IPS-18a (cell line): ENCODE data around the gene GPR108.

Experiments
- H3K27ac ChIP-seq: one replicate; pipeline ENCODE4 v1.5.1; 2013; ENCODE audit warnings: low read length
- H3K27me3 ChIP-seq: one replicate; pipeline ENCODE4 v1.6.1; 2013; ENCODE audit warnings: mild to moderate bottlenecking, low read length; ENCODE audit not compliant: control insufficient read depth, insufficient read depth
- H3K36me3 ChIP-seq: one replicate; pipeline ENCODE4 v1.6.1; 2013; ENCODE audit warnings: low read depth, low read length; ENCODE audit not compliant: control insufficient read depth
- H3K4me1 ChIP-seq: one replicate; pipeline ENCODE4 v1.6.1; 2013; ENCODE audit warnings: low read depth, low read length; ENCODE audit not compliant: control insufficient read depth
- H3K4me3 ChIP-seq: one replicate; pipeline ENCODE4 v1.5.1; 2013; ENCODE audit warnings: low read length
- H3K9ac ChIP-seq: one replicate; pipeline ENCODE4 v1.6.1; 2013; ENCODE audit warnings: mild to moderate bottlenecking, low read length, moderate library complexity
- H3K9me3 ChIP-seq: one replicate; pipeline ENCODE4 v1.6.1; 2013; ENCODE audit warnings: low read depth, low read length; ENCODE audit not compliant: control insufficient read depth

The GPR108 gene

GRCh38 chr19:6707658-6708018 is 29.7 kb downstream of the GPR108 start:
- Histone ChIP-seq H3K4me1 (no peaks in the 10 kb centered on the region), H3K27me3 (peaks cover 38% of the 10 kb centered on the region), H3K9me3 (no peaks in the 10 kb centered on the region), H3K36me3 (no peaks in the 10 kb centered on the region), H3K4me3 (no peak overlapping the region), H3K27ac (no peak overlapping the region), H3K9ac (no peak overlapping the region)

- Histone ChIP-seq H3K36me3 (no peaks in the 10 kb centered on the region), H3K9me3 (no peaks in the 10 kb centered on the region), H3K4me1 (no peaks in the 10 kb centered on the region), H3K27ac (no peak overlapping the region), H3K27me3 (peaks cover 37% of the 10 kb centered on the region), H3K4me3 (no peak overlapping the region), H3K9ac (no peak overlapping the region)
These were observed 30.2 kb downstream of the GPR108 start for GRCh38 chr19:6707011-6707657.

- H3K4me3 ChIP-seq = no peak overlapping the region
- H3K4me1 ChIP-seq = no peaks in the 10 kb centered on the region
- H3K36me3 ChIP-seq = no peaks in the 10 kb centered on the region
- no peak overlapping the region for H3K9ac ChIP-seq
- H3K9me3 ChIP-seq = no peaks in the 10 kb centered on the region
- peaks cover 32% of the 10 kb centered on the region for H3K27me3 ChIP-seq
- no peak overlapping the region for H3K27ac ChIP-seq
These were observed 30.8 kb downstream of the GPR108 start for GRCh38 chr19:6706633-6706958.

GRCh38 chr19:6705931-6706632 is 31.3 kb downstream of the GPR108 start:
- Histone ChIP-seq H3K27me3 (peaks cover 27% of the 10 kb centered on the region), H3K9ac (no peak overlapping the region), H3K36me3 (no peaks in the 10 kb centered on the region)

GRCh38 chr19:6700586-6701316 is 36.6 kb downstream of the GPR108 start:
- H3K9ac ChIP-seq = no peak overlapping the region
- H3K27me3 ChIP-seq = no peaks in the 10 kb centered on the region
- H3K9me3 ChIP-seq = no peaks in the 10 kb centered on the region
- no peak overlapping the region for H3K4me3 ChIP-seq
- no peaks in the 10 kb centered on the region for H3K36me3 ChIP-seq
- H3K4me1 ChIP-seq = no peaks in the 10 kb centered on the region
- H3K27ac ChIP-seq = no peak overlapping the region

More at GRCh38 chr19:6705931-6706632, 31.3 kb downstream of the GPR108 start:
- H3K9me3 ChIP-seq = no peaks in the 10 kb centered on the region
- no peaks in the 10 kb centered on the region for H3K4me1 ChIP-seq
- H3K4me3 ChIP-seq = no peak overlapping the region
- H3K27ac ChIP-seq = no peak overlapping the region

GRCh38 chr19:6699935-6700334 is 37.4 kb downstream of the GPR108 start:
- Histone ChIP-seq H3K4me3 (no peak overlapping the region), H3K27me3 (no peaks in the 10 kb centered on the region), H3K27ac (no peak overlapping the region), H3K36me3 (no peaks in the 10 kb centered on the region), H3K9ac (no peak overlapping the region), H3K9me3 (no peaks in the 10 kb centered on the region), H3K4me1 (no peaks in the 10 kb centered on the region)

GRCh38 chr19:6697291-6697690 is 40.1 kb downstream of the GPR108 start:
- no peaks in the 10 kb centered on the region for H3K4me1 ChIP-seq
- no peaks in the 10 kb centered on the region for H3K9me3 ChIP-seq
- no peak overlapping the region for H3K4me3 ChIP-seq
- H3K27ac ChIP-seq = no peak overlapping the region
- H3K36me3 ChIP-seq = no peaks in the 10 kb centered on the region
- no peak overlapping the region for H3K9ac ChIP-seq
- no peaks in the 10 kb centered on the region for H3K27me3 ChIP-seq

- H3K4me3 ChIP-seq = no peak overlapping the region
- no peaks in the 10 kb centered on the region for H3K9me3 ChIP-seq
- H3K36me3 ChIP-seq = no peaks in the 10 kb centered on the region
- H3K4me1 ChIP-seq = no peaks in the 10 kb centered on the region
- H3K9ac ChIP-seq = no peak overlapping the region
- H3K27ac ChIP-seq = no peak overlapping the region
- H3K27me3 ChIP-seq = no peaks in the 10 kb centered on the region
These were observed 41.0 kb downstream of the GPR108 start for GRCh38 chr19:6696239-6696820.

- no peaks in the 10 kb centered on the region for H3K4me1 ChIP-seq
- no peak overlapping the region for H3K27ac ChIP-seq
- H3K4me3 ChIP-seq = no peak overlapping the region
- no peaks in the 10 kb centered on the region for H3K9me3 ChIP-seq
- H3K9ac ChIP-seq = no peak overlapping the region
- no peaks in the 10 kb centered on the region for H3K36me3 ChIP-seq
- no peaks in the 10 kb centered on the region for H3K27me3 ChIP-seq
These were observed 43.1 kb downstream of the GPR108 start for GRCh38 chr19:6694147-6694815.

GRCh38 chr19:6693681-6694080 is 43.7 kb downstream of the GPR108 start:
- Histone ChIP-seq H3K4me1 (no peaks in the 10 kb centered on the region), H3K4me3 (no peak overlapping the region), H3K9ac (no peak overlapping the region), H3K27ac (no peak overlapping the region), H3K27me3 (no peaks in the 10 kb centered on the region), H3K9me3 (no peaks in the 10 kb centered on the region), H3K36me3 (no peaks in the 10 kb centered on the region)

GRCh38 chr19:6693056-6693471 is 44.3 kb downstream of the GPR108 start:
- Histone ChIP-seq H3K9ac (no peak overlapping the region), H3K27ac (no peak overlapping the region), H3K27me3 (no peaks in the 10 kb centered on the region), H3K4me3 (no peak overlapping the region), H3K4me1 (no peaks in the 10 kb centered on the region), H3K9me3 (no peaks in the 10 kb centered on the region), H3K36me3 (no peaks in the 10 kb centered on the region)
